HG02588 (cell line): Measurements from ENCODE around the gene ALK.
"Not testable (repeated sequence)": the region's sequence is repeated elsewhere in the genome, so short reads cannot be mapped to it uniquely, and the experiment has no call there.

ENCODE experiments used
- ATAC-seq: cut with Tn5 transposase; IDR thresholded peaks from one replicate; pipeline ENCODE4 v1.9.1; 2021; ENCODE audit warnings: mild to moderate bottlenecking, moderate library complexity; ENCODE audit not compliant: unreplicated experiment

ALK gene

GRCh38 chr2:29844713-29845326 lies 76.6 kb downstream of the ALK start:
- no peak for ATAC-seq

DNA sequence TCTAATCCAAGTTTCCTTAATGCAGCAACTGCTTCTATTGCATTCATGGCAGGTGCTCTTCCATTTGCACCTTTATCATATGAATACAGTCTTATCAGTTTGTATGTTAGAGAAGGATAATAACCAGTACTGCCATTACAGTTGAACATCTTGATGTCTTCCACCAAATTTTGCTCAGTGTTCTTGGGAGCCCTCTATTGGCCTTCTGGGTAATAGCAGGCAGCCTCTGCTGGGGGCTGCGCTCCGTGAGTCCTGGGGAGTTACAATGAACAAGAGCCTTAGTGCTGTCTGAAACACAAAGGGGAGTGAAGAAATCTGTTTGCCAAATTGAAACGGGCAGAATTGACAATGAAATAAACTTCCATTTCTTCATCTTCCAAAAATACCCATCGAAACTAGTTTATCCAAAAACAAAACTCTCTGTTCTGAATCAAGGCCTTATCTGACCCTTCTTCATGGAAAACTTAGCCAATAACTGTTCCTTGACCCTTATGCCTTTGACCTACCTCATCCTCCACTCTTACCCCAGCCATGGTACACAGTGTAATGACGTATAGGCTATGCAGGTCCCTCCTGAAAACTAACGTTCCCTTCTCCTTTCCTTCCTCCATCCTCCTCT lies 79.9 kb downstream of the ALK start:
- no peak for ATAC-seq

DNA sequence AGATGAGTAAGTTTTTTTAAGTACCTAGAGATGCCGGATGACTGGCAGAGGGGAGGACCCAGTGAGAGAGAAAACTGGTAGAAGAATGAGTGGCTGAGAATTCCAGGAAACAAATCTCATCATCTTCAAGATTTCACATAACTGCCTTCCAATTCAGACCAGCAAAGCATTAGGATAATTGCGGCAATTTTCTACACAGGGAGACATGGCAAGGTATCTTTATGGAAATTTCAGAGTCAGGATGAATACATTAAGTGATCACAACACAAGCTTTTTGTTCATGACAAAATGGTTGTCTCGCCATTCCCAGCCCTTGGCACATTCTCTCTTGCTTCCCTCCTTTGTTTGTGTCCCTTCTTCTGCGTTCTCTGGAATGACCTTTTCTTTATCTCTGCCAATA lies 82.1 kb downstream of the ALK start:
- no peak for ATAC-seq

GRCh38 chr2:29837925-29838324 lies 83.5 kb downstream of the ALK start:
- no peak for ATAC-seq

DNA sequence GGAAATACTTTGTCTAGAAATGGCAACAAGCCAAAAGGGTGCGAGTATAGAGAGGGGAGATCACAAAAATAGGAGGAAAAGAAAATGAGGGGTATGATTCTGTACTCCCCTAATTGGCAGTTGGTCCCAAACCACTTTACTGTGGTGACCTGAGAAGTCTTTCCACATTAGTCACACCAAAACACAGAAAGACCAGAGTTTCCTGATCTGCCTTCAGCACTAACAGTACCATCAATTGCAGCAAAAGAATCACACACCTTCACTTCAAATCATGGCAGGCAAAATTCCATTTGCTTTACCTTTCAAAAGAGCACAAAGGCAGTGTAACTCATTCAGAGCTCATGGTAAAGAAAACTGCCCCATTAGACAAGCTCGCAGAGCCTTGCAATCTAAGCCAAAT lies 86.8 kb downstream of the ALK start:
- ATAC-seq, result no peak

GRCh38 chr2:29834036-29834540 lies 87.3 kb downstream of the ALK start:
- no peak for ATAC-seq

DNA sequence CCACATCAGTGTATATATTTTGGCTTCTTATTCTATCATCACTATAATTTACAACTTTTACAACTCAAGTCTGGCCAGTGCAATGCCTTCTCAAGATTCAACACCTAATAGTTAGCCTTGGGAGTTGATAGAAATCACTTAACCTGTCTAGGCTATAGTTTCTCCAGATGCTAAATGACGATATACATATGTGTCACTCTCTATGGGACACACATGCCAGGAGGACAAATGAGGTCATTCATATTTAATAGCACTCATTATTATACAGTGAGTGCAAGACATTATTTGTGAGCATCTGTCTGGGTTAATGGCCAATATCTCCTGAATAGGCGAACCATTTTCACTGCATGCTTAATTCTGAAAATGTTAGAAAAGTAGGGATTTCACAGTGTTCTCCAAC lies 89.8 kb downstream of the ALK start:
- no peak for ATAC-seq

- ATAC-seq, result no peak
These were observed 91.5 kb downstream of the ALK start for GRCh38 chr2:29829841-29830240.

- ATAC-seq, result not testable (repeated sequence)
These were observed 97.2 kb downstream of the ALK start for GRCh38 chr2:29824145-29824544.

GRCh38 chr2:29821591-29821990 lies 99.8 kb downstream of the ALK start:
- no peak for ATAC-seq

- no peak for ATAC-seq
These were observed 101.8 kb downstream of the ALK start for GRCh38 chr2:29819570-29819969.

DNA sequence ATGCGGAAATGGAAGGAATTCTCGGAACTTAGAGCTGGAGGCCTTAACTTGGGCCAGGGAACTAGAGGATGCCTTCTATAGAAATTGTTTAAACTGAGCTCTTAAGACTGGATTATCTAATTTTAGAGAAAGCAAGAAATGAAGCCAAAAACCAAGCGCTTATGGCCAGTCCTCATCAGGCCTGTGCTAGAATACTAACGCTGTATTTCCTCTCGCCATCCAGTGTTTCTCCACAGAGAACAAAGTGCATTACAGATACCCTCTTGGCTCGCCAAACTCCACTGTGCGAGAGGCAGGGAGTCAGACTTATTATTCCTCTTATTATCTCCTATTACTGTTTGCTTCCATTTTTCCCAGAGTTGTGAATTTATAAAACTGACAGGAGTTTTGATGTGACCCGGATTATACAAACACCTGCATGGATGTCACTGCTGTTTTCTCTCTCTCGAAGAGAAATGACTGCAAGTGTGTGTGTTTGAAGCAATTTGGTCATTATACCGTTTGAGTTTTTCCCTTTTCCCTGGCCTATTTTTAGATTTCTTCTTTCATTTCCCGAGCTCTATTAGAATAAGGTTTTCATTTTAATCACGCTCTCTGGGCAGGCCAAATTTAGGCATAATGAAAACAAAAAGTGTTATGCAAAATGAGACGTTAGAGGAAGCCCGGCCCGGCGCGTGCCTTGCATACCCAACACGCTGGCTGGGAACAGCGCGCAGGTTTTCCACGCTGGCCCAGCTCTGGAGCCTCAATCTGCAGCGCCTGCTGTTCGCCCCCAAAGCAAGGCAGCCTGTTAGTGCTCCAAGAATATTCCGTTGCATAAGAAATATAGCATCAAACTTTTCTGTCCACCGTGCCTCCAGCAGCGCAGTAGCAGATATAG lies 103.3 kb downstream of the ALK start:
- no peak for ATAC-seq

GRCh38 chr2:29817299-29817698 lies 104.1 kb downstream of the ALK start:
- ATAC-seq, result no peak

DNA sequence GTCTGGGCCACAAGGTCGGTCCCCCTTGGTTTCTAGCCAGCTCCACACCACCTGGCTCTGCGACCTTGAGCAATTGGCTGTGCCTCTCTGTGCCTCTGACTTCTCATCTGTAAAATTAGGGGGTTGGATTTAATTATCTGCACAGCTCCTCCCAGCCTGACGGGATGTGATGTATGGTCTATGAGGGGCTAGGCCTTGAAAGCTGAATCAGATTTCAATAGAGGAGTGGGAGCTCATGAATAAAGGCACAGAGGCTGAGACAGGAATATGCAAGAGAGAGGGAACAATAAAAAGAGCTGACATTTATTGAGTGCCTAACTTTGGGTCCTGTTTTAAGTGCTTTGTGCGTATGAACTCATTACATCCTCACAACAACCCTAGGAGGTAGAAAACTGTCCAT lies 104.7 kb downstream of the ALK start:
- no peak for ATAC-seq

DNA sequence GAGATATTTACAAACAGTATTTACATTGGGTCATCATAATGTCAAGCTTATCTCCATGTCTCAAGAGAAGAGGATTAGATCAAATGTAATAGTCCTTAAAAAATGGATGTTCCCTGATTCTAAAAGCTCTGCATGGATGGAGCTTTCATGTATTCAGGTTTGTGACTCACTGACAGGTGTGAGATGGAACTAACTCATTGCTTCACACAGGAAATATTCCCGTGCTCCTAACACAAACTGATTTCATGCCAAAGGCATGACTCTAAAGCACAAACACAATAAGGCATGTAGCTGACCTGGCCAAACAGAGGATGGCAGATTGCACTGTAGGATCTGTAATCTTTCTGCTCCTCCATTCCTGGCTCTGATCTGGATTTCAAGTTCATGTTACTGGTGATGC lies 110.0 kb downstream of the ALK start:
- no peak for ATAC-seq

DNA sequence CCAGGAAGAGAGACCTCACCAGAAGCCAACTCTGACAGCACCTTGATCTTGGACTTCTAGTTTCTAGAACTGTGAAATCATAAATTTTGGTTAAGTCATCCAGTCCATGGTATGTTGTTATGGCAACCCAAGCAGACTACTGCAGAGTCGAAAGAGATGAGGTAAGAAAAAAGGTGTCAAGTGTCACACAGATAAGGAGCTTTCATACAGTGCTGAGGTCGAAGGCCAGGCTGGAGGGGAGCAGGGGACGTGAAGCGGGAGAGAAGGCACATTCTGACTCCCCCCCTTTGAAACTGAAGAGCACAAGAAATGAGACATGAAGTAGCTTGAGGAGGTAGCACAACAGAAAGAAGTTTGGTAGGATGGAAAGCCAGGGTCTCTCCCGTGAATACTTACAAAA lies 110.4 kb downstream of the ALK start:
- ATAC-seq, result no peak

- ATAC-seq, result no peak
These were observed 113.1 kb downstream of the ALK start for GRCh38 chr2:29808321-29808720.

GRCh38 chr2:29807082-29807481 lies 114.3 kb downstream of the ALK start:
- ATAC-seq, result no peak

DNA sequence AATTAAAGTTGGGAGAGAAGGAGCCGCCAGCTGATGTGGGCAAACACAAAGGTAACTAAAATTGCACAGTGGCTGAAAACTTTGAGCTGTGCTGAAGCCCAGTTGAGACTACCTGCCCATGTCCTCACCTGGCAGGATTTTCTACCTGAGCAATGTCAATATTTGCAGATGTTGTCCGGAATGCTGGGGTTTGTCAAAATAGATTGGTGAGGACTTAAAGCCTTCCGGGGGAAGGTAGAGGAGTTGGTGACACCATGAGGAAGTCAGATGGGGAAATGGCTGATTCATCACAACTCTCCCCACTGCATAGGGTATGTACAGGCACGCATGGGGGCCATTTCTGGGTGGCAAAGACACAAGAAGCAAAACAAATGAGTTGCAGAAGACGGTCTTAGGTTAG lies 114.9 kb downstream of the ALK start:
- no peak for ATAC-seq

DNA sequence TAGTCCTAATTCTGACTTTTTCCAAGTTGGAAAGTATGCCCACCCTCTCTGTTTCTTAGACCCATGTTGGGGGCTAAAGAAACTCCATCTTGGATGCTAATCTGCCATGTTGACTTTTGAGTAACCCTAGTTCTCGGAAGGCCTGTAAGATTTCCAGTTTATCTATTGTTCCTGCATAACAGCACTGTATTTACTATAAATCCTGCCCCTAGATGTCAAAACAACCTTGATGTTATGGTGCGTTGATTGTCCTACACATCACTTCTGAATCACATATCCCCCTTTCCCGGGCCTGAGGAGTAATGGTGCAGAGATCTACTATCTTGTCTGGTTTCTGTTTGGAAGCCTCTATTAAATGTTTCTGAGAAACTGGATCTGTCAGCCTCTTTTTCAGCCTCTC lies 116.7 kb downstream of the ALK start:
- no peak for ATAC-seq

GRCh38 chr2:29803537-29803936 lies 117.8 kb downstream of the ALK start:
- no peak for ATAC-seq

DNA sequence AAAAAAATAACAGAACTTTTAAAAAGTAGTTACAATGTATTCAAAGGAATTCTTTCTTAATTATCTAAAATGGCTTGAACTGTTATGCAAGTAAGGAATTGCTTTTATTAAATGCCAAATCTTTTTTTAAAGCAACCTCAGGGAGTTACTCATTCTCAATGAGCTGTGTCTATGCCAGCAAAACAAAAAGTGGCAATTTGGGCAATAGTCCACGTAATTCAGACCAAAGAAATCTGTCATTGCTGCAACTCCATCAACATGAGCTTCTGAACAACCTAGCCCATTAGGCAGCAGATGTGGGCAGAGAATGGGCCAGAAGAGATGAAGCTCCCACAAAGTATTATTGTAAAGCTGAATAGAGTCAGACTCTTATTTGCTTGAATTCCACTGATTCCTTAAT lies 118.4 kb downstream of the ALK start:
- ATAC-seq, result no peak
